Left renal pelvis (tissue), 4 donors: ENCODE data around the gene KYNU. TPM values are rescaled to one million over a fixed set of nuclear protein-coding genes. Genes with fewer than 3 reads are reported as not detected.
A peak's percentile ranks its signal among the peaks of the same experiment; 100 is the strongest.
"Not testable (repeated sequence)": the region's sequence is repeated elsewhere in the genome, so short reads cannot be mapped to it uniquely, and the experiment has no call there.

Experiments used
- DNase-seq, 4 donors: peaks; one replicate each; pipeline ENCODE4 v3.0.0-alpha.2; 2013; ENCODE audit warnings: low read depth in 4 of 4, low spot score in 3 of 4
- polyA plus RNA-seq, 4 donors: library from polyadenylated mRNA; unstranded; fragments of 120-200 nt; gene quantifications; one replicate each; pipeline ENCODE4 v1.2.1, GENCODE V29; 2013; ENCODE audit not compliant: insufficient read length in 4 of 4

Gene KYNU
- polyA plus RNA-seq, 4 donors = 1.5 to 6.9 (median 5.2) TPM

DNA sequence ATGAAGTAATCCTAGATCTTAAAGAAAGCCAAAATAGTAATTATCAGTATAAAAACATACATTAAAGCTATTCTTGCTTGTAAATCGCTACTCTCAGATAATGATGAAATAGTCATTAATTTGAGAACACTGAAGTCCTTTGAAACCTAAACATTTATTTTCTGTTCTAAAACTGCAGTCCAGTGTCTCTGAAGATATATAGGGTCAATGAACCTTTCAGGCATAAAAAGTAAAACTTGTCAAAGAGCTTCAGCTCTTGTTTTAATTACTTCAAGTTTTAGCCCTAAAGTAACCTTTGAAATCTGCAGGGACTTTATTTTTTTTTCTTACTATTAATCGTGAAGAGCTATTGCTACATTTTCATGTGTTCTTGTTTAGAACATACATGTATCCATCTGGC, 116.3 kb downstream of the KYNU start:
- peak in 1 of 4 donors; percentile 40 for DNase-seq

DNA sequence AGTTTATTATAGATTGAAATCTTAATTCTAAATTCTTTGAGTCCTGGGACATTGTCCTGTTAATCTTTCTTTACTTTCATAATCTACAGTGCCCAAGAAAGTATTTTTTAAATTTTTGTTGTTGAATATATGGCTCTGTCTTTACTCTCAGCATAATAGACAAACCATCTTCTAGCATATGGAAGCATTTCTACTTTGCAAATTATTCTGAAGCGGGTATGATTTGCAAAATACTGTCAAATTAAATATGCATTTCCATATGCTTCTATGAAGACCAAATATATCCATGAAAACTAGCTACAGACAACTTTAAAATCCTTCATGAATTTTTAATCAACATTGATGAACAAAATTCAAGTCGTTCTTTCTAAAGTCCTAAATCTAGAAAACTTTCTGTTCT, 117.2 kb downstream of the KYNU start:
- DNase-seq = no peak

DNA sequence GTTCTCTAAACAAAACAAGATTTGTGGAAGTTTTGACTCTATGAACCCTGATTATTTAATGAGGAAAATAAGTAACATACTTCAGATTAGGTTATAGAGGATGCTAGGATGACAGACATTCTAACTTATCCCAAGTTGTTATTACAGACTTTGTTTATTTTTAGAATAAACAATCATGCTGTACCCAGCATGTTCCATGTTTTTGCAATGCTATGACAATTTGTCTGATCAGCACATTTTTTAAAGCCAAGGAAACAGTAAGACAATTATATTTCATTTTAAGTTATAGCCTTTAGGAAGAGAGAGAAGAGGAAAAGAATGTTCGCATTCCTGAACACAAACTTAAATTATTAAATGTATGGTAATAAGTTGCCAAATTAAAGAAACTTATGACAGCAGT, 119.8 kb downstream of the KYNU start:
- DNase-seq = no peak

DNA sequence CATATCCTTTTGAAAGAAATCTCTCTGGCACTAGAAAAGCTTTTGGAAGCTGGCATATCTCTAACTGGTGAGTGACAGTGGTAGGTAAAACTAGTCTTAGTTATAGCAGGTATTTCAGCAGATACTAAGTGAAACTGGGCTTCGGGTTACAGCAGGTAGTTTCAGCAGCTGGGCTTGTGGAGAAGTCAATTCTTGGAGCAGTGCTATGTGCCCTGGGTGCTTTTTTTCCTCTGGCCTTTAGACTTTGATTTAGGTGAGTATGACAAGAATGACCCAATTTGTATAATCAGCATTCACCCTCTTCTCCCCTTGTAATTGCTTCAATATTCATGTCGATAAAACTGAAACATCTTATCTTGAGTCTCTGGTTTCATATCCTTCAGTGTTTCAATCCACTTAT, 123.1 kb downstream of the KYNU start:
- no peak for DNase-seq

DNA sequence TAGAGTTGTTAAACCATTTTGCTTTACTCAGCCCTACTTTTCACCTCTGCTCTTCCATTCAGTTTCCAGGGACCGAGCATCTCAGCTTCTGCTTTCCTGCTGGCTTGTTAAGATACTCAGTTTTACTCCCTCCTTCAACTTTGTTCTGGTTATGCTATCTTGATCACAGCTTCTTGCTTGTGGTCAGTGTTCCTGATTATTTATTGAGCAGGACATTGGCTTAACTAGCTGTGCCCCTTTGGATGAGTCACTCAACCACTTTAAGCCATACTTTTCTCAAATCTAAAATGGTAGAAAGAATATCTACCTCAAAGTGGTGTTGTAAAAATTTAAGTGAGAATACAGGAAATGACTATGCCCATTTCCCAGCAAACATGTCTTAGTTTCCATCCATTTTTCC, 124.0 kb downstream of the KYNU start:
- DNase-seq = no peak

DNA sequence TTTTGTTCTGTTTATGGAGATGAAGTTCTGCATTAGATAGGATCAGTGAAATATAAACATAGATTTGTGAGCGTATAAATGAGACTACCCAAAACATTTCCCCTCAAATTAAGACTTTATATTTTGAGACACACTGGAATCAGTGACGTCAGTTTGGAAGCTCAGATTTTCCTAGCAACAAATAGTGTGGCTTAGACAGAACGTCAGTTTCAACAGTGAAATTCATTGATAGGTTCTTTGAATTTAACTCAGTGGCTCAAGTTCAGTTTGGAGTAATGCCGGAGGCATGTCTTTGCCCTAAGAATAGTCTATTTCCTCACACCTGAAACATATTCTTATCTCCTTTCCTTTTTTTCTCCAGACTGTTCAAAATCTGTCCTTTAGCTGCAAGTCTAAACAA, 138.2 kb downstream of the KYNU start:
- no peak for DNase-seq

DNA sequence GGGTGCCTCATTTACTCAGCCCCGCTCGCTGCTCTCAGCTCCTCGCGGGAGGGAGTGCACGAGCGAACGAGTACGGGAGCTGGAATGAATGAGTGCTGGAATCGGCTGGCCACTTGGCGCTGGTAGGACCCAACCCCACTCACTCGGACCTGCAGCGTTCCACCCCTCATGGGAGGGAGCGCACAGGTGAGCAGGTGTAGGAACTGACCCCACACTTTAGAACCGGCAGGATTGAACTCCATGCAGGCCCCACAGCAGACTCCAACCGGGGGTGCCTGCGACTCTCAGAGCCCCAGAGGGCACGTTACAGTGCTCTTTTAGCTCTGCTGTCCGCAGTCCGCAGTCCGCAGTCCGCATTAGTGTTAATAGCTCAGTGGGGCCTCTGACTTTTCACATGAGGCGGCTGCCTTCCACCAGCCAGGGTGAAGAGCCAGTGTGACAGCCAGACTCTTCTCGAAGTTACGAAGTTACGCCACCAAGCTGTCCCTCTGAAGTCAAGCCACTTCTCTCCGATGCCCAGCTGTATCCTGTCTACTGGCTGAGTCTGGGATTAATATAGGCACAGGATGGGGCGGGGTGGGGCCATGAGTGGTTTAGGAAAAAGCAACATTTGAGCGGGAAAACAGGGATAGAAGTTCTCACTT, 149.1 kb downstream of the KYNU start:
- no peak for DNase-seq

DNA sequence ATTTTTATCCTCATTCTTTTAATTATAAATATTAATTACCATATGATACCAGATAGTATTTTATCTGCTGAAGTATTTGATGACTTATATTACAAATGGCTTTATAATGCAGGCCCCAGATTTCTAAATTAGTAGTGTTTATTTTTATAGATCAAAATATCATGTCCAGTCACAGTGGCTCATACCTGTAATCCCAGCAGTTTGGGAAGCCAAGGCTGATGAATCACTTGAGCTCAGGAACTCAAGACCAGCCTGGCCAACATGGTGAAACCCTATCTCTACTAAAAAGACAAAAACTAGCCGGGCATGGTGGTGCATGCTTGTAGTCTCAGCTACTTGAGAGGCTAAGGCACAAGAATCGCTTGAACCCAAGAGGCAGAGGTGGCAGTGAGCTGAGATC, 151.7 kb downstream of the KYNU start:
- DNase-seq = no peak

DNA sequence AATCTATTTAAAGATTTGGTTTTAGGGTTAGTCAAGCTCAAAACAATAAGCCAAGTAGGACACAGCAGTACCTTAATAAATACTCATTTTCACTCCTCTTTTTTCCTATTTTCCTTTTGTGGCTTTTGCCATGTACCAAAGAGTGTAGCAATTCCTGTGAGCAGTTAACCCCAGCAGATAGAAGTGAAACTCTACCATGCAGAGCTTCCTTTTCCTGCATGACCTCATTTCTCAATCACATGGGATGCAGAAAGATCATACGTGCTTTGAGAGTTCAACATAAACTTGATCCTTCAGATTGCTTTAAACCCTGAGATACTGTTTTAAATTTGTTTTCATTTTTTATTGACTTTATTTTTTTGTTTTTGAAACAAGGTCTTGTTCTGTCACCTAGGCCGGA, 152.7 kb downstream of the KYNU start:
- DNase-seq = no peak

DNA sequence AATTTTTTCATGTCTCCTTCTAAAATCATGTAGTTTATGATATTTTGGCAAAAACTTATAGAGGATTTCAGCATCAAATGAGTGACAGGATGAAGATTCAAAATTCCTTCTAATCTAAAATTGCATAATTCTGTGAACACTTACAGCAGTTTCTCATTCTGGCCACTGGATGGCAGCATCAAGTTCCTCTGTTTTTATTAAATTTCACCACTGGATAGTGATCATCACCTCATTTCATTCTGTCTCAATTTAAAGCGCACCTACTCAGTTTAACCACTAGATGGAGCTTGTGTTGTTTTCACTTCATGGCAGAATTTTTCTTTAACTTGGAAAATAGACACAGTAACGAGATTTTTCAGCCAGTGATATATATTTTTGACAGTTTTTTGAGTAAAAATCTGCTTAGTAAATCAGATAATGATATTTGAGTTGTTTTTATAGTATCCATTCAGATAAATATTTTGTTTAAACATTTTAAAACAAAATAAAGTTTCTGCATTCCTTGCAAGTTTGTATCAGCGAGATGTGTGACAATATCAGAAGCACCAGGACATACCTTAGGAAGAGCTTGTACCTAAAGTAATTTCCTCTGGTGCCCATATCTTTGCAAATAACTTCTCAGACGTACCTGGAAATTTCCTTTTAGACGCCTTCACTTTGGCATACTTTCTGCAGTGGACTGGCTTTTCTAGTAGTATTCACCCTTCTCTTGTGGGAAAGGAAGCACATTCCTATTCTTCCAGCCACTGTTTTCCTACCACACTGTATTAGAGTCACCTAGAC, 157.0 kb downstream of the KYNU start:
- DNase-seq = peak; percentile 54 to 63 (median 55)

DNA sequence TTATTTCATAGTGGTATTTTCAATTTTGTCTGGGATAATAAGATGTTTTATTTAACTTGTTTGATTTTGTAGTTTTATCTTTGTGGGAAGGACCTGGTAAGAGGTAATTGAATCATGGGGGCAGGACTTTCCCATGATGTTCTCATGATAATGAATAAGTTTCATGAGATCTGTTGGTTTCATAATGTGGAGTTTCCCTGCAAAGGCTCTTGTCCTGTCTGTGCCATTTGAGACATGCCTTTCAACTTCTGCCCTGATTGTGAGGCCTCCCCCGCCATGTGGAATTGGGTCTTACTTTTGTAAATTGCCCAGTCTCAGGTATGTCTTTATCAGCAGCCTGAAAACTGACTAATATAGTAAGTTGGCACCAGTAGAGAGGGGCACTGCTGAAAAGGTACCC, 174.0 kb downstream of the KYNU start:
- DNase-seq = no peak

DNA sequence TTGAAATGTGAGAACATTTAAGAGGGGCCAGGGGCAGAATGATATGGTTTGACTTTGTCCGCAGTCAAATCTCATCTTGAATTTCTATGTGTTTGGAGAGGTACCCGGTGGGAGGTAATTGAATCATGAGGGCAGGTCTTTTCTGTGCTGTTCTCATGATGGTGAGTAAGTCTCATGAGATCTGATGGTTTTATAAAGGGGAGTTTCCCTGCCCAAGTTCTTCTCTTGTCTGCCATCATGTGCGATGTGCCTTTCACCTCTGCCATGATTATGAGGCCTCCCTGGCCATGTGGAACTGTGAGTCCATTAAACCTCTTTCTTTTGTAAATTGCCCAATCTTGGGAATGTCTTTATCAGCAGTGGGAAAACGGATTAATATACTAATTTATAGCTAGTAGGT, 176.0 kb downstream of the KYNU start:
- not testable (repeated sequence) for DNase-seq

DNA sequence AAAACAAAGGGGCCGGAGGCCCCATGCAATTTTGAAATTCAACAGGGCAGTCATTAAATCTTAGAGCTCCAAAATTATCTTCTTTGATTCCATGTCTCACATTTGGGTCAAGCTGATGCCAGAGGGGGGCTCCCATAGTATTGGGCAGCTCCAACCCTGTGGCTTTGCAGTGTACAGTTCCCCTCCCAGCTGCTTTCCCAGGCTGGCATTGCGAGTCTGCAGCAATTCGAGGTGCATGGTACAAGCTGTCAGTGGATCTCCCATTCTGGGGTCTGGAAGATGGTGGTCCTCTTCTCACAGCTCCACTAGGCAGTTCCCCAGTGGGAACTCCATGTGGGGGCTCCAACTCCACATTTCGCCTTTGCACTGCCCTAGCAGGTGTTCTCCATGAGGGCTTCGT, 179.1 kb downstream of the KYNU start:
- DNase-seq = no peak

DNA sequence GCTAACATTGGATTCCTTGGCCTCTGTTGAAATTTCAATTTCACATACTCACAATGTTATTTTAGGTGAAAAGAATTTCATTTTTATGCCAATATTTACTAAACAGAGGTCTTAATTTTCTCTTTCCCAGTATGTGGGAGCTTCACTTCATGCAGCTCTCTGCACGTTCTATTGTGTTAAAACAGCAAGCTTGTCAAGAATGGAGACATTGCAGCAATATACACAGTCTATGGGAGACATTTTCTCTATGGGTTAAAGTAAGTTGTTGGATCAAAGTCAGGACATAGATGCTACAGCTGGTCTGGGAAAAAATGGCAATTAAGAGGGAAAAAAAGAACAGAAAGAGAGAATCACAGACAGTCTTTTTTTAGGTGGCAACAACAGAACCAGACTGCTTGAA, 181.4 kb downstream of the KYNU start:
- no peak for DNase-seq

DNA sequence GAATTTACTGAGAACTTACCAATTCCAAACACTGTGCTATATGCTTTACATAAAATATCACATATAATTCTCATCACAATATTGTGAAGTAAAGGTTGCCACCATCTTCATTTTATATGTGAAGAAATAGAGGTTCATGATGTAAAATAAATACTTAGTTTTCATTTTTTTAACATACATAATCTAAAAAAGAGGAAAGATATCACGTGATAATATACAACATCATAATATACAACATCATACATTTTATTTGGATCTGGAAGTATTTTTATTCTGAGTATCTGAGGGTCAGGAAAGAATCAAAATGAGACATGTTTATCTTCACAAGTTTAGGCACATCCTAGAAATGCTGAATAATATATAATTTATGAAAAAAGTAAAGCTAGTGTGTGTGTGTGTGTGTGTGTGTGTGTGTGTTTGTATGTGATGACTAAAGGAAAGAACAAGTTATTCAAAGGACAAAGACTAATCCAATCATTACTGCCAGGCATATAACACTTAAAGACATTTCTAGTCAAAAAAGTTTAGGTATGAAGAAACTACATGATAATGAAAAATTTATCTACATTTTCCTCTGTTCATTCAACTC, 186.2 kb downstream of the KYNU start:
- no peak for DNase-seq

DNA sequence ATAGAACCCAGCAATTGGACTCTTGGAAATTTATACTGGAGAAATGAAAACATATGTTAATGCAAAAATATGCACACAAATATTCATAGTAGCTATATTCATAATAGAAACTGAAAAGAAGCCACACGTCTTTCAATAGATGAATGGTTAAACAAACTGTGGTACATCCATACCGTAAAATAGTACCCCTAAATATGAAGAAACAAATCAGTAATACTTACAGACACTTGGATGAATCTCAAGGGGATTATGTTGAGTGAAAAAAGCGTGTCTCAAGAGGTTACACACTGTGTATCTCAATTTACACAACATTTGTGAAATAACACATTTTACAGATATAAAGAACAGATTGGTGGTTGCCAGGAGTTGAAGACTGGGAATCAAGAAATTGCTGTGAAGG, 190.6 kb downstream of the KYNU start:
- no peak for DNase-seq

DNA sequence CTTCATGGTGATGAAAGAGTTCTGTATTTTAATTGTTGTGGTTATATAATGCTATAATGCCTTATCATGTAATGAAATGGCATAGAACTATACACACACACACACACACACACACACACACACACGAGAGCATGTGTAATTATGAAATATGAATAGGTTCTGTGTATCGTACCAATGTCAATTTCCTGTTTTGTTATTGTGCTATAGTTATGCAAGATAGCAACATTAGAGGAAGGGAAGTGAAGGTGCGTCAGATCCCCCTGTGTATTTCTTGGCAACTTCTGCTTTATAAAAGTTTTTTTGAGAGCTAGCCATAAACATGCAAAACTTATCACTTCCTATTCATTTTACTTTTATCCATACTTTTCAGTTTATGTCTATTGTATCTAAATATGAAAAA, 191.0 kb downstream of the KYNU start:
- DNase-seq = no peak

DNA sequence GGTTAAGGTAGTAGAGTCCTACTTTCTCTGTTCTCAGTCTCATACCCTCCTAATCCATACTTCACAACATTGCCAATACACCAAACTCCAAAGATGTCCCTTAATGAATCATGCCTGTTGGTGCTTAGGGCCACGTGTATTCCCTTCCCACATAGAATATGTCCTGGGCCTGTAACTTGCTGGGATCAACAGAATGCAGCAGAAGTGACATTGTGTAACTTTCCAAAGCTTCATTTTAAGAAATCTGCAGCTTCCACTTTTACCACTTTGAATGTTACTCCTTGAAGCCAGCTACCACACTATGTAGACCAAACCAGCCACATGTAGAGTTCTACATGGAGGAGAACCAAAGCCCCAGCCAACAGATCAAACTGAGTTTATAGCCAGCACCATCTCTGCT, 193.2 kb downstream of the KYNU start:
- DNase-seq = no peak

DNA sequence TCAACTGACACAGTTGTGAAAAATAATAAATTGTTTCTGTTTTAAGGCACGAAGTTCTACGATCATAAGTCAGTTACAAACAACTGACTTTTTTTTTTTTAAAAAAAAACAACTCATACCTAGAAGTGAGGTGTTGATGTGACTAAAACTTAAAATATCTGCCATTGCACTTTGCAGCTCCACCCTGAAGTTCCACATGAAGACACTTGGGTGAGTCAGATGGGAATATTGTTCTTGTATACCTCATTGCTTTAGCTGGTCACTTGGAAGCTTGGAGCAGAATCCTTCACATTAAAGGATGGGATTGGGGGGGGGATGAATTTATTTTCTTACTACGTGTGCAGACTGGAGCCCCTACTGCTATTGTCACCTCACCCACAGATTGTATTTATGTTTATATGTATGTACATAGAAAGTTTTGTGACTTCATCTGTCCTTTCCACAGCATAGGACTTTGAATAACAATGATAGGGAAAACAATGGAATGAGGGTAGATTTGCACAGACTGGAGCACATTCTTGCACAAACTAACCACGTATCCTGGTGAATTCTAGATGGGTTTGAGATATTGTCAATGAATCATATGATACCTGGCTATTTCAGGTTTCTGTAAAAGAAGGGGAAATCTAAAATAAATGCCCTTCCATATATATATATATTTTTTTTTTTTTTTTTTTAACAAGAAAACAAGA, 193.9 kb downstream of the KYNU start:
- no peak for DNase-seq

DNA sequence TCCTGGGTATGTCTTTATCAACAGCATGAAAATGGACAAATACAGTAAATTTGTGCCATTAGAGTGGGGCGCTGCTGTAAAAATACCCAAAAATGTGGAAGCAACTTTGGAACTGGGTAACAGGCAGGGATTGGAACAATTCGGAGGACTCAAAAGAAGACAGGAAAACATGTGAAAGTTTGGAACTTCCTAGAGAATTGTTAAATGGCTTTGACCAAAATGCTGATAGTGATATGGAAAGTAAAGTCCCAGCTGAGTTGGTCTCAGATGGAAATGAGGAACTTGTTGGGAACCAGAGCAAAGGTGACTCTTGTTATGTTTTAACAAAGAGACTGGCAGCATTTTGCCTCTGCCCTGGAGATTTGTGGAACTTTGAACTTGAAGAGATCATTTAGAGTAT, 197.4 kb downstream of the KYNU start:
- not testable (repeated sequence) for DNase-seq

DNA sequence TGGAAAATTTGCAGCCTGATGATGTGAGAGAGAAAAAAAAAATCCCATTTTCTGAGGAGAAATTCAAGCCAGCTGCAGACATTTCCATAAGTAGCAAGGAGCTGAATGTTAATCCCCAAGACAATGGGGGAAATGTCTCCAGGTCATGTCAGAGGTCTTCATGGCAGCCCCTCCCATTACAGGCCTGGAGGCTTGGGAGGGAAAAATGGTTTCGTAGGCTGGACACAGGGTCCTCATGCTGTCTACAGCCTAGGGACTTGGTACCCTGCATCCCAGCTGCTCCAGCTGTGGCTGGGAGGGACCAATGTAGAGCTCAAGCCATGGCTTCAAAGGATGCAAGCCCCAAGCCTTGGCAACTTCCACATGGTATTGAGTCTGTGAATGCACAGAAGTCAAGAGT, 198.2 kb downstream of the KYNU start:
- no peak for DNase-seq

DNA sequence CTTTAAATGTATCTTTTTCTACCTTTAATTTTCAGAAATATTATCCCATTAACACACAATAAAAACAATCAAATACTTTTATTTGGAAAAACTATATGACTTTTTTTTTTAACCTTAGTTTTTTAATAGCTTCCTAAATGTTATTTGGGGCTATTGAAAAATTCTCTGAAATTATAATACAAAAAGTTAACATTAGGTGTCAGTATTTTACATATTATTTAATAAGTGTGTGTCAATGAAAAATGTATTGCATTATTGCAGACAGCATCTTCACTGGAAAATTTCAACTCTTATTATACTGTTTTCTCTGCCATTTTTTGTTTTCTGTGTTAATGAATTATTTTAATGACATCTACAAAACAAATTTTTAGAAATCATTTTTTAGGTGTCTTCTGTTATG, 200.6 kb downstream of the KYNU start:
- DNase-seq = no peak
